HG02981 (cell line): ENCODE measurements around the gene CHKB.
"Not testable (repeated sequence)": the region's sequence is repeated elsewhere in the genome, so short reads cannot be mapped to it uniquely, and the experiment has no call there.

ENCODE experiments used
- ATAC-seq: cut with Tn5 transposase; IDR thresholded peaks from one replicate; pipeline ENCODE4 v1.9.1; 2021; ENCODE audit warnings: mild to moderate bottlenecking, moderate library complexity; ENCODE audit not compliant: unreplicated experiment

CHKB gene

GRCh38 chr22:50551160-50551752 is 31.4 kb downstream of the CHKB start:
- ATAC-seq, result no peak

- no peak for ATAC-seq
Measured at GRCh38 chr22:50550395-50550794, 32.3 kb downstream of the CHKB start.

- no peak for ATAC-seq
Measured at GRCh38 chr22:50548921-50549790, 33.5 kb downstream of the CHKB start.

GRCh38 chr22:50548040-50548920 is 34.4 kb downstream of the CHKB start:
- ATAC-seq, result no peak

GRCh38 chr22:50547263-50547985 is 35.2 kb downstream of the CHKB start:
- ATAC-seq, result no peak

GRCh38 chr22:50546326-50547262 is 36.1 kb downstream of the CHKB start:
- no peak for ATAC-seq

GRCh38 chr22:50545522-50546325 is 36.9 kb downstream of the CHKB start, which contains the start of gene KLHDC7B:
KLHDC7B (plus strand) TSS chr22:50545899; CDS start chr22:50546244, 345 bp downstream.
- ATAC-seq, result no peak

- no peak for ATAC-seq
Measured at GRCh38 chr22:50544746-50545253, 37.8 kb downstream of the CHKB start.

GRCh38 chr22:50544078-50544745 is 38.4 kb downstream of the CHKB start:
- no peak for ATAC-seq

GRCh38 chr22:50542416-50542927 is 40.2 kb downstream of the CHKB start:
- no peak for ATAC-seq

GRCh38 chr22:50541667-50542026 is 41.0 kb downstream of the CHKB start:
- not testable (repeated sequence) for ATAC-seq

GRCh38 chr22:50540381-50540780 is 42.3 kb downstream of the CHKB start:
- no peak for ATAC-seq

- no peak for ATAC-seq
Measured at GRCh38 chr22:50537765-50538164, 44.9 kb downstream of the CHKB start.

GRCh38 chr22:50536226-50536625 is 46.4 kb downstream of the CHKB start:
- no peak for ATAC-seq

- ATAC-seq, result no peak
Measured at GRCh38 chr22:50535113-50535512, 47.5 kb downstream of the CHKB start.

GRCh38 chr22:50533856-50534711 is 48.6 kb downstream of the CHKB start:
- ATAC-seq, result not testable (repeated sequence)
